ENCODE results near the gene DNMT1. TPM values are rescaled to one million over a fixed set of nuclear protein-coding genes. Genes with fewer than 3 reads are reported as not detected.
"Not testable (repeated sequence)": the region's sequence is repeated elsewhere in the genome, so short reads cannot be mapped to it uniquely, and the experiment has no call there.

The DNMT1 gene
- polyA plus RNA-seq, 10 donors: 56.0 to 95.6 (median 69.8) TPM

DNA sequence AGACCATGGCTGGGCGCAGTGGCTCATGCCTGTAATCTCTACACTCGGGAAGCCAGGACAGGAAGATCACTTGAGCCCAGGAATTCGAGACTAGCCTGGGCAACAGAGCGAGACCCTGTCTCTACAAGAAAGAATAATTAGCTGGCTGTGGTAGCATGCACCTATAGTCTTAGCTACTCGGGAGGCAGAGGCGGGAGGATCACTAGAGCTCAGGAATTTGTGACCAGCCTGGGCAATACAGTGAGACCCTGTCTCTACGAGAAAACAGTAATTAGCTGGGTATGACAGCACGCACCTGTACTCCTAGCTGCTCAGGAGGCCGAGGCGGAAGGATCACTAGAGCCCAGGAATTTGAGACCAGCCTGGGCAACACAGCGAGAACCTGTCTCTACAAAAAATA, 7.4 kb downstream of the DNMT1 start:
- DNase-seq: no peak

GRCh38 chr19:10184636-10185035, 10.1 kb downstream of the DNMT1 start:
- DNase-seq: peak in 1 of 3 donors; percentile 8

DNA sequence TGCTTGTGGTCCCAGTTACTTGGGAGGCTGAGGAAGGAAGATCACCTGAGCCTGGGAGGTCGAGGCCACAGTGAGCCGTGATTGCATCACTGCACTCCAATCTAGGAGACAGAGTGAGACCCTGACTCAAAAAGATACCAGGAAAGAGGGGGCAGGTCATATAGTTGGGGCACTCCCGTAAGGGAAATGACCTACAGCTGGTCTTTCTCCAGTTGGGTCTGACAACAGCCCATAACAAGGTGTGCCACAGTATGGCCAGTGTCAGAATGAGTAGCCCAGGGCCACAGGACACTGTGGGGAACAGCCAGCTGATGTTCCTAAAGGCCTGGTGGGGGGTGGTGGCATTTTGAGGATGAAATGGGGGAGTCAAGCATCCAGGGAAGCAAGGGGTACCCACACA, 10.8 kb downstream of the DNMT1 start:
- DNase-seq: no peak

- no peak for DNase-seq
These were observed 11.9 kb downstream of the DNMT1 start for GRCh38 chr19:10182847-10183246.

DNA sequence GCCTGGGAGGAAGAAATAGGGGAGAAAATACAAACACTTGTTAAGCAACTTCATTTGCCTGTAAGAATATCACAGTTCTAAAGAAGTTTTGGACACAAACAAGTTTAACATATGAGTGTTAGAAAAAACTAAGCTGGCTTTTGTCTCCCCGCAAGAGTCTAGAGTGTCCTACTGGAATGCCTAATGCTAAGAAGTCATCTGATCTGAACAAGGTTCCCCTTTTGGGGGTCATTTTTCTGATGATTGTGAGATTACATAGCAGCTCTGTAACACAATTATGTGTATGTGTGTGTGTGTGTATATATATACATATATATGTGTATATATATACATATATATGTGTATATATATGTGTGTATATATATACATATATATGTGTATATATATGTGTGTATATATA, 12.7 kb downstream of the DNMT1 start:
- DNase-seq: no peak

GRCh38 chr19:10180459-10180858, 14.3 kb downstream of the DNMT1 start:
- no peak for DNase-seq

GRCh38 chr19:10180024-10180423, 14.7 kb downstream of the DNMT1 start:
- not testable (repeated sequence) for DNase-seq

GRCh38 chr19:10173527-10173926, 21.2 kb downstream of the DNMT1 start:
- peak in 1 of 3 donors; percentile 4 for DNase-seq

DNA sequence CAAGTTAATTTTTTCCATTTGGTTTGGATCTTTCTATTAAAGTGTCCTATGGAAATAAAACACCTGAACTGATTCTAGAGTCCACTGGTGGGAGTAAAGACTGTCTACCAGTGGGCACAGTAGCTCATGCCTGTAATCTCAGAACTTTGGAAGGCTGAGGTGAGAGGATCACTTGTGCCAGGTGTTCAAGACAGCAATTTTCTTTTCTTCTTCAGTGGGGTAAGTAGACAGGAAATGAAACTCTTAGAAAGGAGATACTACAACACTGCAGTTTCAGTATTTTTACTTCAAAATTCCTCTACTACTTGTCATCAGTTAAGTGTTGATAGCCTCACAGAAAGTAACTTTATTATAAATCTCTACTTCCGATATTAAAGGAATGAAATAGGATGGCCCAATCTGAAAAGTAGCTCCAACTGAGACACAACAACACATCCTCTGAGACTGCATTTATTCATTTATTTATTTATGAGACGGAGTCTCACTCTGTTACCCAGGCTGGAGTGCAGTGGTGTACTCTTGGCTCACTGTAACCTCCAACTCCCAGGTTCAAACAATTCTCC, 26.3 kb downstream of the DNMT1 start:
- no peak for DNase-seq

GRCh38 chr19:10167459-10167858, 27.3 kb downstream of the DNMT1 start:
- DNase-seq: no peak

DNA sequence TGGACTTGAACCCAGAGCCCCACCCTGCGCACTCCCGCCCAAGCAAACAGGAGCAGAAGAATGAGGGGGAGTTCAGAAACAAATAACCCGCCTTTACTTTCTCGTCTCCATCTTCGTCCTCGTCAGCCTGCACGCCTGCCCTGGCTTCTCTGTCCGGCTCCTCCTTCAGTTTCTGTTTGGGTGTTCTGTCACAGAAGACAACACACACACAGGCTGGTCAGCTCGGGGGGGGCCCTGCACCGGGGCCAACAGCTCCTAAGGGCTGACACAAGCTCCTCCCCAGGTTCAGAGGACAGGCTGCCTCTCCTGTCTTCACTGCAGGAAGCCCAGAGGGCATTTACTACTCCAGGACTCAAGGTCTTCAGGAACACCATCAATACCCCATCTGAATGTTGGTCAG, 28.3 kb downstream of the DNMT1 start:
- not testable (repeated sequence) for DNase-seq

DNA sequence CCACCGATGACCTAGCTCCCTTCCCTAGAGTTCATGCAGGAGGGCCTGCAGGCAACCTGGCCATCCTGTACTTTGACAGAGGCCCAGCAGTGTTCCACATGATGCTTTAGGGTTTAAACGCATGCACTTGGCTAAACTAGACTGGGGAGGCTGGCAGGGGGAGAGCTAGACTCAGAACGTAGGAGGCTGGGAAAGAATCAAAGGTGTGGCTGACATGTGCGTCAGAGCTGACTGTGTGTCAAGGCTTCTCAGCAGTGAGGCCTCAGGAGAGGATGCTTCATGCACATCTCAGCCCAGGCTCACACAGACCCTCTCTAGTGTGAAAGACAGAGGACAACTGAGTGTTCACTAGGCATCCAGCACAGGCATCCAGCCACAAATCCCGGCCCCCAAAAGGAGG, 28.7 kb downstream of the DNMT1 start:
- DNase-seq: no peak

- DNase-seq: no peak
These were observed 31.2 kb downstream of the DNMT1 start for GRCh38 chr19:10163536-10163935.

- no peak for DNase-seq
These were observed 35.1 kb downstream of the DNMT1 start for GRCh38 chr19:10159610-10160009.

GRCh38 chr19:10158485-10158884, 36.3 kb downstream of the DNMT1 start:
- DNase-seq: no peak

GRCh38 chr19:10158071-10158470, 36.7 kb downstream of the DNMT1 start:
- DNase-seq: no peak

GRCh38 chr19:10155839-10156238, 38.9 kb downstream of the DNMT1 start:
- no peak for DNase-seq

DNA sequence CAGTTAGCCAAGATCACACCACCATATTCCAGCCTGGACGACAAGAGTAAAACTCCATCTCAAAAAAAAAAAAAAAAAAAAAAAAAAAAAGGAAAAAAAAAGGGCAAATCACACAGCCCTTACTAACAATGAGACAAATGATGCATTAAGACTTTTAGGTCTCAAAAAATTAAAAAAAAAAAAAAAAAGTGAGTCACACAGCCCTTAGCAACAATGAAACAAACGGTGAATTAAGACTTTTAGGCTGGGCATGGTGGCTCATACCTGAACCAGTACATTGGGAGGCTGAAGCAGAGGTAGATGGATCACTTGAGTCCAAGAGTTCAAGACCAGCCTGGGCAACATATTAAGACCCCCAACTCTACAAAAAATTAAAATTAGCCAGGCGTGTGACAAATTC, 42.7 kb downstream of the DNMT1 start:
- no peak for DNase-seq

DNA sequence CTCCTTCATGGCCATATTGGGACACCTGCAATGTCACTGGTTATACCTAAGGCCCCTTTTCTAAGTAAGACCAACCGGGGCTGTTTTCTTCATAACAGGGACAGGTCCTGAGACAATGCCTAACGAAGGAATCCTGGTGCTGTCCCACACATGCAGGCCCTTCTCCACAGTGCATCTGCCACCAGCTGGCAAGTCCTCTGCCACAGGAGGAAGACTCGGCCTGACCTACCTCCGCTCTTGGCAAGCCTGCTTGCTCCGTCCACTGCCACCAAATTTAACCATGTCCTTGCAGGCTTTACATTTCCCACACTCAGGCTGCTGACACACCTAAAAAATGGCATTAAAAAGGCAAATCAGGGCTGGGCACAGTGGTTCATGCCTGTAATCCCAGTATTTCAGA, 43.2 kb downstream of the DNMT1 start:
- no peak for DNase-seq

- DNase-seq: no peak
These were observed 45.3 kb downstream of the DNMT1 start for GRCh38 chr19:10149427-10149826.

DNA sequence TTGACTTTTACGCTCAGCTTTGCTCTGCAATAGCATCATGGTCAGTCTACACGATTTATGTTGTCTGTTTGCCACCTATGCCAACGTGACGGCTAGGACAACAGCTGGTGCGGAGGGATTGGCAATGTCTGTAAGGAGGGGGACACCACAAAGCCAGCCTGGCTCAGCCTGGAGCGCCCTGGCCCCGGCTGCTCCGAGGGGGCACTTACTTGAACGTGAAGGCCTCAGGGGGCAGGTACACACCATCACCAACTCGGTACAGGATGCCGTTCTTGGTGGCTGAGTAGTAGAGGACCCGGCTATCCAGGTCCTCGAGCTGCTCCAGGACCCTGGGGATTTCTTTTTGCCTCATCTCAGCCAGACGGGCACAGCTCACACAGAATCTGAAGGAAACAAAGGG, 48.6 kb downstream of the DNMT1 start:
- DNase-seq: no peak

- no peak for DNase-seq
These were observed 49.7 kb downstream of the DNMT1 start for GRCh38 chr19:10145031-10145430.

GRCh38 chr19:10144361-10144760, 50.4 kb downstream of the DNMT1 start:
- no peak for DNase-seq

DNA sequence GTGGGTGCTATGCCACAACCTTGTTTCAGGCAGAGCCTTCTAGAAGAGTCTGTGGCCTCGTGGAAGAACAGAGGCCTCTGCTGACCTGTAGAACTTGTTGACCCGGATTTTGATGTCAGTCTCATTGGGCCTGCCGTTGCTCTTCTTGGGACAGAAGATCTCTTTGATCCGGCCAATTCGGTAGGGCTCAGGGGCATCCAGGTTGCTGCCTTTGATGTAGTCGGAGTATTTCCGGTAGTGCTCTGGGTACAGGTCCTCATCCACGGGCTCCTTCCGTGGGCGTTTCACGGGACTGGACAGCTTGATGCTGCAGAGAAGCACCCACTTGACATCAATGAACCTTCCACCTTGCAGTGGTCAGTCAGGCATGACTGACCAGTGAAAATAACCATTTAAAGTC, 51.1 kb downstream of the DNMT1 start:
- DNase-seq: no peak
